ENCODE measurements around the gene CD59.
A peak's percentile ranks its signal among the peaks of the same experiment; 100 is the strongest.

CD59 gene, protein sequence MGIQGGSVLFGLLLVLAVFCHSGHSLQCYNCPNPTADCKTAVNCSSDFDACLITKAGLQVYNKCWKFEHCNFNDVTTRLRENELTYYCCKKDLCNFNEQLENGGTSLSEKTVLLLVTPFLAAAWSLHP

DNA sequence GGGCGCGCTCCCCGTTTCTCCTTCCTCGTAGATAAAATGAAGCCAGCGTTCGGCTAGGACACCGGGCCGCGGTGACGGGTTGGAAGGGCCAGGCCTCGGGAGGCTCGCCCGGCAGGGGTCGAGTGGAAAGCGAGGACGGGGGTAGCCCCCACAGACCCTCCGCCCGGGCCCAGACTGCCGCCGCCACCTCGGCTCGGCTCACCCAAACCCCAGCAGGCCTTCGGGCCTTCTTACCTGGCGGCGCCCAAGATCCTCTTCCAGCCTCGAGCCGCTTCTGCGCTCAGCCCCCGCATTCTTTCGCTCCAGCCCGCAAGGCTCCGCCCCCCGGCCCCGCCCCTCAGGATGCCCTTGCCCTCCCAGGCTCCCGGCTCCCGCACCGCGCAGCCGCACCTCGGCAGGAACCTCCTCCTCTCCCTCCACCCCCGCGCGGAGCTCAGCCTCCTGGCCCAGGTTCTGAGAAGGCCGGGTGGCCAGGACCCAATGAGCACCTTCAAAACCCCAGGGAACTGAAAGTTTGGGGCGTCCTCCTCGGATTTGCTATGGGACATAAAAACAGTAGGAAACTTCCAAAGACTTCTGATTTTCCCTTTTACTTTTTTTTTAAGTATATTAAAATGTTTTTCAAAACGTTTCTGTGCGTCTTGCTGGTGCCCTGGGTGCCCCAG is at the start of gene CD59:
Gene CD59, minus strand, starts transcription at position 276 of the 665 bp plus-strand sequence. CDS start 13,978 bp downstream, outside the sequence.
- H3K36me3 ChIP-seq (ENCODE audit: insufficient read depth, low read length) = no peaks in the 10 kb centered on the region
- peak within 1 kb of the TSS; percentile 74 for H3K9ac ChIP-seq (ENCODE audit: low read depth, low read length, poor library complexity, severe bottlenecking)
- peaks cover 34% of the 10 kb centered on the region for H3K4me1 ChIP-seq (ENCODE audit: insufficient read depth, low read length, poor library complexity, severe bottlenecking)
- peaks cover 10% of the 10 kb centered on the region for H4K20me1 ChIP-seq (ENCODE audit: insufficient read depth, low read length, poor library complexity, severe bottlenecking)
- H3F3A ChIP-seq (ENCODE audit: low read depth) = no peaks in the 10 kb centered on the region
- no peaks in the 10 kb centered on the region for H3K27me3 ChIP-seq (ENCODE audit: insufficient read depth, low read length, poor library complexity, severe bottlenecking)
- H3K4me3 ChIP-seq (ENCODE audit: low read length, poor library complexity, severe bottlenecking) = peak within 1 kb of the TSS; percentile 92
- H3K79me2 ChIP-seq (ENCODE audit: insufficient read depth, low read length) = peaks cover 43% of the 10 kb centered on the region
- TF ChIP-seq CTCF (conservative IDR thresholded peaks at IDR 0.05; ENCODE audit: low read length) (no peak), EZH2phosphoT487 (IDR thresholded peaks at IDR 0.05; ENCODE audit: borderline replicate concordance) (no peak)
- peak within 1 kb of the TSS; percentile 82 for H3K4me2 ChIP-seq (ENCODE audit: low read depth, low read length, poor library complexity, severe bottlenecking)
- H2AFZ ChIP-seq (ENCODE audit: low read length) = peak within 1 kb of the TSS; percentile 80
- no peaks in the 10 kb centered on the region for H3K9me3 ChIP-seq (ENCODE audit: insufficient read depth, low read depth, low read length)
- no peaks in the 10 kb centered on the region for H3K9me2 ChIP-seq (replicated peaks; ENCODE audit: low read depth, low read length)

GRCh38 chr11:33785609-33786008 is 49.4 kb upstream of the CD59 start:
- H3F3A ChIP-seq (ENCODE audit: low read depth) = no peaks in the 10 kb centered on the region
- H3K9ac ChIP-seq (ENCODE audit: low read depth, low read length, poor library complexity, severe bottlenecking) = no peak overlapping the region
- no peaks in the 10 kb centered on the region for H3K4me1 ChIP-seq (ENCODE audit: insufficient read depth, low read length, poor library complexity, severe bottlenecking)
- no peaks in the 10 kb centered on the region for H3K27me3 ChIP-seq (ENCODE audit: insufficient read depth, low read length, poor library complexity, severe bottlenecking)
- no peak overlapping the region for H3K4me3 ChIP-seq (ENCODE audit: low read length, poor library complexity, severe bottlenecking)
- no peaks in the 10 kb centered on the region for H4K20me1 ChIP-seq (ENCODE audit: insufficient read depth, low read length, poor library complexity, severe bottlenecking)
- H2AFZ ChIP-seq (ENCODE audit: low read length) = no peak overlapping the region
- H3K79me2 ChIP-seq (ENCODE audit: insufficient read depth, low read length) = no peaks in the 10 kb centered on the region
- H3K4me2 ChIP-seq (ENCODE audit: low read depth, low read length, poor library complexity, severe bottlenecking) = no peak overlapping the region
- no peaks in the 10 kb centered on the region for H3K36me3 ChIP-seq (ENCODE audit: insufficient read depth, low read length)
- no peak for TF ChIP-seq EZH2phosphoT487 (IDR thresholded peaks at IDR 0.05; ENCODE audit: borderline replicate concordance)
- no peak for TF ChIP-seq CTCF (conservative IDR thresholded peaks at IDR 0.05; ENCODE audit: low read length)
- no peaks in the 10 kb centered on the region for H3K9me3 ChIP-seq (ENCODE audit: insufficient read depth, low read depth, low read length)
- no peaks in the 10 kb centered on the region for H3K9me2 ChIP-seq (replicated peaks; ENCODE audit: low read depth, low read length)

GRCh38 chr11:33779849-33780528 is 43.8 kb upstream of the CD59 start:
- H3K36me3 ChIP-seq (ENCODE audit: insufficient read depth, low read length) = no peaks in the 10 kb centered on the region
- H3K4me3 ChIP-seq (ENCODE audit: low read length, poor library complexity, severe bottlenecking) = no peak overlapping the region
- H2AFZ ChIP-seq (ENCODE audit: low read length) = no peak overlapping the region
- no peaks in the 10 kb centered on the region for H3K9me3 ChIP-seq (ENCODE audit: insufficient read depth, low read depth, low read length)
- no peaks in the 10 kb centered on the region for H3K79me2 ChIP-seq (ENCODE audit: insufficient read depth, low read length)
- H3K9ac ChIP-seq (ENCODE audit: low read depth, low read length, poor library complexity, severe bottlenecking) = no peak overlapping the region
- H3K4me1 ChIP-seq (ENCODE audit: insufficient read depth, low read length, poor library complexity, severe bottlenecking) = peaks cover 9% of the 10 kb centered on the region
- H4K20me1 ChIP-seq (ENCODE audit: insufficient read depth, low read length, poor library complexity, severe bottlenecking) = no peaks in the 10 kb centered on the region
- no peaks in the 10 kb centered on the region for H3K9me2 ChIP-seq (replicated peaks; ENCODE audit: low read depth, low read length)
- peaks cover 9% of the 10 kb centered on the region for H3K27me3 ChIP-seq (ENCODE audit: insufficient read depth, low read length, poor library complexity, severe bottlenecking)
- no peaks in the 10 kb centered on the region for H3F3A ChIP-seq (ENCODE audit: low read depth)
- H3K4me2 ChIP-seq (ENCODE audit: low read depth, low read length, poor library complexity, severe bottlenecking) = no peak overlapping the region
- TF ChIP-seq CTCF (conservative IDR thresholded peaks at IDR 0.05; ENCODE audit: low read length) = no peak
- no peak for TF ChIP-seq EZH2phosphoT487 (IDR thresholded peaks at IDR 0.05; ENCODE audit: borderline replicate concordance)

Measured in Loucy (cell line).